ENCODE data around the gene CRIP2. TPM values are rescaled to one million over a fixed set of nuclear protein-coding genes. Genes with fewer than 3 reads are reported as not detected.

Gene CRIP2
- total RNA-seq, 1 experiment from 2014 or later: 181 TPM

DNA sequence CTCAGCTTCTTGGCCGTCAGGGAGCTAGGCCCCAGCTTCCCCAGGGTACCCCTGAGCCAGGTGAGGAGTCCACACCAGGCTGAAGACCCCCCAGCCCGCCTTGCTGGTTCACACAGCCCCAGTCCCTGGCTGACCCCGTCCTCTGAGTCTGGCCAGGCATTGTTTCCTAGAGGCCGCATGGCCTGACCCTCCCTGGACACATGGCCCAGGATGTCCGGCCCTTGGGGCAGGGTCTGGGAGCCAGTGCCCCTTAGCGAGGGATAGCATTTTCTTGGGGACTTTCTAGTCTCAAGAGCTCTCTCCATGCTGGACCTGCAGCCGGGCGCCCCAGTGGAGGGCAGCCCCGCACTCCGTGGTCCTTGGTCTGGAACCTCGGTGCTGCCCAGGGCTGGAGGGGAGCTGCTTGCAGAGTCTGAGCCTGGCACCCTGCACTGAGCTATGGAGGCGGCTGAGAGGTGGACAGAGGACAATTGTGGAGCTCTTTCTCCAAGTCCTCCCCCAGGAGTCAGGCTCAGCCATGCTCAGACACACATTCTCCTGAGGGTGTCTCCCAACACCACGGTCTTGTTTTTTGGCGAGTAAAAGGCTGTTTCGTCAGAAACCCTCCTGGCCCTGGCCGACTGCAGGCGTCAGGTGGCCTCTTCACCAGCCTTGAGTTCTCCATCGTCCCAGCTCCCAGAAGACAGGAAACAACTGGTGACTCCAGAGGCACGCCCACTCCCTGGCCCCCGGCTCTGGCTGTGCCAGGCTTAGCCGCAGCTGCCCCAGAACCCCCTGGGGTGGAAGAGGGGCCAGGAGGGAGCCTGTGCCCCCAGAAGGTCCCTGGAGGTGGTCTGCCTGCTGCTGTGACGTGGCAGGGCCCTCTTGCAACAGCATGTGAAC is 17.6 kb upstream of the CRIP2 start:
- in situ Hi-C loops (cut with HindIII; ENCODE audit: low pct_unique_long_range_greater_than_20kb, low sequenced_read_pairs): no loop called here
- DNase-seq (ENCODE audit: low read depth): no peak

DNA sequence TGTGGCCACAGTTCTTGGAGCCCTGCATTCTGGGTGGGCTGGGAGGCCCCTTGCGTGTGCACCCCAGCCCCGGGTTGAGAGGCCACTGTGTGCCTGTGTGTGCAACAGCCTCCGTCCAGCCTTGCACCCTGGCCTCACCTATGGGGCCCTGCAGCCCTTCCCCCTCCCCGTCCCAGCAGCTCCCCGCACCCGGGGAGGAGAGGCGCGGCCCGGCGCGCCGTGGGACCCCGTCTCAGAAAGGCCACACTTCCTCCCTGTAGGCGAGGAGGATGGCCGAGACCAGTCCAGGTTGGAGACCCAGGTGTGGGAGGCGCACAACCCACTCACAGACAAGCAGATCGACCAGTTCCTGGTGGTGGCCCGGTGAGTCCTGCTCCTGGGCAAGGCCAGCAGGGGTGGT is 16.6 kb upstream of the CRIP2 start:
- in situ Hi-C loops (cut with HindIII; ENCODE audit: low pct_unique_long_range_greater_than_20kb, low sequenced_read_pairs): no loop called here
- DNase-seq (ENCODE audit: low read depth): no peak

DNA sequence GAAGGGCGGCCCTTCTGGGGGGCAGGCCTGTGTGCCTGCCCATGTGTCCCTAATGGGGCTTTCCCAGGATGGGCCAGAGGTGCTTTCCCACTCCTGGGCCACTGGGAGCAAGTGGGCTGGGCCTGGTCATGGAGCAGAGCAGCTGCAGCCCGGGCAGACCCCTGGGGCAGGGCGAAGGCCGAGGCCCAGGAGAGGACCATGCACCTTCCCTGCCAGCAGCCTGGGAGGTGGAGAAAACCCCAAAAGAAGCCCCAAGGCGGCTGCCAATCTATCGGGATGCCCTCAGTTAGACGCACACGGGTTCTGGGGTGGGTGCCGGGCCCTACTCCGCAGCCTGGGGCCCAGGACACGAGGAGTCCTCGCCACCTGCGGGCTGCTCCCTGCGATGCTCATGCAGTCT is 16.1 kb upstream of the CRIP2 start:
- in situ Hi-C loops (cut with HindIII; ENCODE audit: low pct_unique_long_range_greater_than_20kb, low sequenced_read_pairs): no loop called here
- DNase-seq (ENCODE audit: low read depth): no peak

DNA sequence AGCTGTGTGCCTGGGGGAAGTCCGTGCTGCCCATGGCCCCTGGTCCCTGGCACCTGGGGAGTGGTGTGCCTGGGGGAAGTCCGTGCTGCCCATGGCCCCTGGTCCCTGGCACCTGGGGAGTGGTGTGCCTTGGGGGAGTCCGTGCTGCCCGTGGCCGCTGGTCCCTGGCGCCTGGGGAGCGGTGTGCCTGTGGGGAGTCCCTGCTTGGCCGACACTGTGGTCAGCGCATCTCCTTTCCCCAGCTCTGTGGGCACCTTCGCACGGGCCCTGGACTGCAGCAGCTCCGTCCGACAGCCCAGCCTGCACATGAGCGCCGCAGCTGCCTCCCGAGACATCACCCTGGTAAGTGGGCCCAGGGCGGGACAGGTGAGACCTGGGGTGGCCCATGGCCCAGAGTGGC is 14.5 kb upstream of the CRIP2 start:
- DNase-seq (ENCODE audit: low read depth): no peak
- in situ Hi-C loops (cut with HindIII; ENCODE audit: low pct_unique_long_range_greater_than_20kb, low sequenced_read_pairs): no loop called here

DNA sequence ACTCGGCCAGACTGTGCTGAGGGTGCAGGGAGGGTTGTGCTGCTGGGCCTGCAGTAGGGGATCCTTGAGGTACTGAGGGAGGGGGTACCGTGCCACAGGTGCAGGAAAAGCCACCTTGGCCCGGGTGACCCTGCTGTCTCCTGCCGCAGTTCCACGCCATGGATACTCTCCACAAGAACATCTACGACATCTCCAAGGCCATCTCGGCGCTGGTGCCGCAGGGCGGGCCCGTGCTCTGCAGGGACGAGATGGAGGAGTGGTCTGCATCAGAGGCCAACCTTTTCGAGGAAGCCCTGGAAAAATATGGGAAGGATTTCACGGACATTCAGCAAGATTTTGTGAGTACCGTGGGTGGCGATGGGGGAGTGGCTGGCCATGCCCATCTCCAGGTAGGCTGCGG is 14.0 kb upstream of the CRIP2 start:
- in situ Hi-C loops (cut with HindIII; ENCODE audit: low pct_unique_long_range_greater_than_20kb, low sequenced_read_pairs): no loop called here
- no peak for DNase-seq (ENCODE audit: low read depth)

DNA sequence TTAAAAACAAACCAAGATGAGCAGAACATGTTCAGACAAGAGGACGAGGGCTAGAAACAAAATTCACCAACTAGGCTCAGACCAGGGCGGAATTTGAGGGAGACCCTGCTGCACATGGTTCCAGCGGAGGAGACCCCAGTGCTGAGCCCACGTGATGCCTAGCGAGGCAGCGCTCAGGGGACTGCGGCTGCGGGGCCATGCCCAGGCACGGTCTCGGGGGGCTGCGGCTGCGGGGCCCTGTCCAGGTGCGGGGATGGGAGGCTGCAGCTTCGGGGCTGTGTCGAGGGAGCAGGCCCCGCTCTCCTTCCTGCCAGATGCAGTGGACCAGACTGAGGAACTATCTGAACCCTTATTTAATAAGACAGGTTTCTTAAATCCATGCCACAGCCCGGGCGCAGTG is 12.7 kb upstream of the CRIP2 start:
- in situ Hi-C loops (cut with HindIII; ENCODE audit: low pct_unique_long_range_greater_than_20kb, low sequenced_read_pairs): no loop called here

DNA sequence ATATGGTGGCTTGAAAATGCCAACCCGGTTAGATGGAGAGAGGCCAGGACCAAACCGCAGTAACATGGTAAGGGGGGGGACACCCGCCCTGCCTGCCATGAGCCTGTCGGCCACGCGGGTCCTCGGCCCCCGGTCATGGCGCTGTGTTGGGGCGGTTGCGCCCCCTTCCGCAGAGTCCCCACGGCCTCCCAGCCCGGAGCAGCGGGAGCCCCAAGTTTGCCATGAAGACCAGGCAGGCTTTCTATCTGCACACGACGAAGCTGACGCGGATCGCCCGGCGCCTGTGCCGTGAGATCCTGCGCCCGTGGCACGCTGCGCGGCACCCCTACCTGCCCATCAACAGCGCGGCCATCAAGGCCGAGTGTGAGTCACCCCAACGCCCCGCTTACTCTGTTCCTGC is 10.1 kb upstream of the CRIP2 start:
- in situ Hi-C loops (cut with HindIII; ENCODE audit: low pct_unique_long_range_greater_than_20kb, low sequenced_read_pairs): no loop called here
- DNase-seq (ENCODE audit: low read depth): no peak

More for the DNA sequence above, 12.7 kb upstream of the CRIP2 start:
- no peak for DNase-seq (ENCODE audit: low read depth)

DNA sequence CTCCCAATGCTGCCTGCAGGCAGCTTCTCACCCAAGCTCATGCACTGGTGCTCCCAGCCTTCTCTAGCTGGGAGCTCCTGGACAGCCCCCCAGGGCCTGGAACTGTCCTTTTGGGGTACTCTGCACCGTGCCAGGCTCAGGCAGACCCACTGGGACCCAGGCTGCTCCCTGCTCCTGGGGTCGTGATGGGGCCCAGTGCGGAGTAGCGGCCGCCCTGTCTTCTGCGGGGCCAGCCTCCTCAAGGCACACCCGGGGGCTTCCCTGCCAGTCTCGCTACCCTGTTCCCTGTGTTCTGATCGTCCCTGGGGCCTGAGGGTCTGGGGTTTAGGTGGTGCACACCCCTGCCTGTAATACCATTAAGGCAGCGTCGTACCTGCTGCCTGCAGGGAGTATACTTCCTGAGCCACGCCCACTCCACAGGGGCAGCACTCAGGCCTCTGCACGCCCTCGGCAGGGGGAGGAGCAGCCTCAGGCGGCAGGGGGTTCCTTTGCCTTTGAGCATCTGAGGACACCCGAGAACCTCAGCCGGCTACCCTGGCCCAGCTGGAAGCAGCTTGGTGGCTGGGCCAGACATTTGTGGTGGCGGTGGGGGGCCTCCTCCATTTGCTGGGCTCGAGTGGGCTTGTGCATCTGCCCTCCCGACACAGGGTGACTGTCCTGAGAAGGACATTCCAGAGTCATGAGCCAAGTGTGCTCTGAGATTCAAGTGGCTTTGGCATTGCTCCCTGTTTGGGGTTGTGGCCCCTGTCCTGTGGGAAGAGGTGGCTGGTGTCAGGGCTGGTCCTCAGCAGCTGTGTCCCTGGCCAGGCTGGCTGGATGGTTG is 9.2 kb upstream of the CRIP2 start:
- no peak for DNase-seq (ENCODE audit: low read depth)
- in situ Hi-C loops (cut with HindIII; ENCODE audit: low pct_unique_long_range_greater_than_20kb, low sequenced_read_pairs): no loop called here

DNA sequence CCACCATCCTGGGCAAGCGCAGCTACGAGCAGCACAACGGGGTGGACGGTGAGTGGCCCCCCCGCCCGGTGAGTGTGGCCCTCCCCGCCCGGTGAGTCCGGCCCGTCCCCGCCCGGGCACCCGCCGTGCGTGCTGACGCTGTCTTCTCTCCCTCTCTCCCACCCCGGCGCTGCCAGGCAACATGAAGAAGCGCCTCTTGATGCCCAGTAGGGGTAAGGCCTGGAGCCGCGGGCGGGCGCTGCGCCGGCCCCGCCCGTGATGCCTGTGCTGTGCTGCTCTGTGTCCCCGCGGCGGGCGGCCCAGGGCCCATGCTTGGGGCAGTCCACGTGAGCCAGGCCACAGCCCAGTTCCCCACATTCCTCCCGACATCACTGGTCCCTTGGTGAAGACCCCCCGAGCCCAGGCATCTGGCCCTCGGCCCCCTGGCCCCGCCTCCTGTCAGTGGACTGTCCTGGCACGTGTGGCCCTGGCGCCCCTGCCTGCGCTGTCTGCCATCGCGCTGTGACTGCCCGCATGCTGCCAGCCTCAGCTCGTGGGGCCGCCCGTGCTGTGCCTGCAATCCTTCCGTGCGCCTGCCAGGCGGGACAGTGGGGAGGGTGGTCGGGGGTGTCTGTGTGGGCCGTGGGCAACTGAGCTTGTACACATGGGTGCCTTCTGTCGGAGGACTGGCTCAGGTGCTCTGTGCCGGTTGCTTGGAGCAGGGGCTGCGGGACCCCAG is 7.9 kb upstream of the CRIP2 start:
- in situ Hi-C loops (cut with HindIII; ENCODE audit: low pct_unique_long_range_greater_than_20kb, low sequenced_read_pairs): no loop called here
- DNase-seq (ENCODE audit: low read depth): no peak

DNA sequence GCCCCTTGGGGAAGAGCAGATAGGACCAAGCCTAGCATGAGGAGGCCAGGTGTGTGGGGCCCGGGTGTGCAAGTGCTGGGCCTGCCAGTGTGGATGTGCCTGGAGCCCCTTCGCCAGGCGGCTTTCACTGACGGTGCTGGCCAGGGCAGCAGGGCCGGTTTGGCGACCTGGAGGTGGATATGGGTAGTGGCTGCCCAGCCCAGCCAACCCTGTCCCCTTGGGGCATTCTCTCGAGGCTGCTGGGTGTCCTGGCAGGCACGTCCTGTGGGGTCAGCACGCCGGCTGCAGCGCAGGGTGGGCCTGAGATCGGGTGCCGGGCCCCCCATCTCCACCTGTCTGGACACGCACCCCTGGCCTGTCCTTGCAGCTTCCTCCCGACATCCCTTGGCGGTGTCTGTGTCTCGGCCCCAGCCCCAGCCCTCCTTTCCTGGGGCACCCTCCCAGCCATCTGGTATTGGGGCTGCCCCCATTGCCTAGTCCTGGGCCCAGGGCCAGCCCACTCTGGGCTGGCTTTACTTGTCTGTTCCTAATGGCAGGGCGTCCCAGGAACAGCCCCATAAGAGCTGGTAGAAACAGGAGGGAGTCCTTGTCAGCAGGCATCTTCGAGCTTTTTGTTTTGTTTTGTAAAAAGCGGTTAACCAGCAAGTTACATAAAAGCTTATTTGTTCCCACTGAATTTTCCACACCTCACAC is 7.2 kb upstream of the CRIP2 start:
- no peak for DNase-seq (ENCODE audit: low read depth)
- in situ Hi-C loops (cut with HindIII; ENCODE audit: low pct_unique_long_range_greater_than_20kb, low sequenced_read_pairs): no loop called here

DNA sequence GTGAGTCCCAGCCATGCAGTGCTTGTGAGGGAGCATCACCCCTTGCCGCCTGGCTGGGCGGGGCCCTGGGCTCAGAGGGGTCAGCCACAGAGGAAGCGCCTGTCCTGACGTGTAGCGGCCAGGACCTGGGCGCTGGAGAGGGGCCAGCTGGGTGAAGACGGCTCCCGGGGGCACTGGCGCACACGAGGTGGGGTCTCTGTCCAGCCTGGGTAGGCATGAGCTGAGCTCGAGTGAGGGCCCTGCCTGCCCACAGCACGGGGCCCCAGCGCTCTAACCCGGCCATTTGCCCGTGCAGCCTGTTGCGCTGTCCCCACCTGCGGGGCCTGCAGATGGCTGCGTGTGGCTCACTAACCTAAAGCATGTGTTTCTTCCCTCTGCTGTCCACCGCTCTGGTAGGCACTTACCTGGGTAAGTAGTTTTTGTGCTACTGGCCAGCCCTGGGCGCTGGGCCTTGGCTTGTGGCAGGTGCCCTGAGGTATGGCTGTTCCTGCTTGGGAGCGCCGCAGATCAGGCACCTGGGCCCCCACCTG is 6.6 kb upstream of the CRIP2 start:
- DNase-seq (ENCODE audit: low read depth): no peak
- in situ Hi-C loops (cut with HindIII; ENCODE audit: low pct_unique_long_range_greater_than_20kb, low sequenced_read_pairs): no loop called here

DNA sequence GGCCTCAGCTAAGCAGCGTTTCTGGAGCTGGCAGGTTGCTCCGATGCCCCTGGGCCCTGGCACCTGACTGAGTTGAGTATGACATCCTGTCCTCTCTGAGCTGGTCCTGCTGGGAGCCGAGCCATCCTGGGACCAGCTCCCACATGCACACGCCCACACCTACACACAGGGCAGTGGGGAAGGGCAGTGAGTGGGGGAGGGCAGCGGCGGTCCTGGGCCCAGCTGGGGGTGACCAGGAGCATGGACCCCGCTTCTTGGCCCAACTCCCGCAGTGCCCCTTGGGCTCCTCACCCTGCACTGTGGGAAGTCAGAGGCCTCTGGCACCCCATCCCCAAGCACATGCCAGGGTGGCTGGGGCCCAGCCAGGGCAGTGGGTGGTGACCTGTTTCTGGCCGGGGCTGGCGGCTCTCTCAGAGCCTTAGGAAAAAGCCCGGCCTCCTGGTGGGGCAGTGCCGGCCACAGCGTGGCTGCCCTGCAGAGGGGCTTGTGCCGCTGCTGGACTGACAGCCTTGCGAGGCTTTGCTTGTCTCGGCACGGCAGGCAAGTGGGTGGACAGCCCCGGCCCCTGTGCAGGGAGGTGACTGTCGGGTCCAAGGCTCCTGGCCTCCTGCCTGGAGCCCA is 5.9 kb upstream of the CRIP2 start:
- in situ Hi-C loops (cut with HindIII; ENCODE audit: low pct_unique_long_range_greater_than_20kb, low sequenced_read_pairs): no loop called here
- no peak for DNase-seq (ENCODE audit: low read depth)

DNA sequence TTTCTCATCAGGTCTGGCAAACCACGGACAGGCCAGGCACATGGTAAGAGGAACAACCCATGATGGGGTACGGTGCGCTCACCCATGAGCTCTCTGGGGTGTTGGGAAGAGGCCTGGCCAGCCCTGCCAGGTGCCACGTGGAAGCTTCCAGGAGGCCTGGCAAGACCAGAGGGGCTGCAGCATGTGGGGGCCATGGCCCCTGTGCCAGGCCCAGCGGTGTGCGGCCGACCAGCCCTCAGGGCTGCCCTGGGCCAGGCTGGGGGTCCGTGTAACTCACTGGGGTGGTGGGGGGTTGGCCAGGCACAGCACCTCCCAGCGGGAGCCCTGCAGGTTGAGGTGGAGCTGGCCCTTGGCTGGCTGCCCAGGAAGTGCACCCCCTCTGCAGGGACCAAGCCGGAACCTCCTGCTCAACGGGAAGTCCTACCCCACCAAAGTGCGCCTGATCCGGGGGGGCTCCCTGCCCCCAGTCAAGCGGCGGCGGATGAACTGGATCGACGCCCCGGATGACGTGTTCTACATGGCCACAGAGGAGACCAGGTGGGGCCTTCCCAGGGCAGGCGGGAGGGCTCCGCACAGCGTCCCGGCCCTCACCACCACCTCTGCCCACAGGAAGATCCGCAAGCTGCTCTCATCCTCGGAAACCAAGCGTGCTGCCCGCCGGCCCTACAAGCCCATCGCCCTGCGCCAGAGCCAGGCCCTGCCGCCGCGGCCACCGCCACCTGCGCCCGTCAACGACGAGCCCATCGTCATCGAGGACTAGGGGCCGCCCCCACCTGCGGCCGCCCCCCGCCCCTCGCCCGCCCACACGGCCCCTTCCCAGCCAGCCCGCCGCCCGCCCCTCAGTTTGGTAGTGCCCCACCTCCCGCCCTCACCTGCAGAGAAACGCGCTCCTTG is 4.9 kb upstream of the CRIP2 start:
- in situ Hi-C loops (cut with HindIII; ENCODE audit: low pct_unique_long_range_greater_than_20kb, low sequenced_read_pairs): no loop called here

DNA sequence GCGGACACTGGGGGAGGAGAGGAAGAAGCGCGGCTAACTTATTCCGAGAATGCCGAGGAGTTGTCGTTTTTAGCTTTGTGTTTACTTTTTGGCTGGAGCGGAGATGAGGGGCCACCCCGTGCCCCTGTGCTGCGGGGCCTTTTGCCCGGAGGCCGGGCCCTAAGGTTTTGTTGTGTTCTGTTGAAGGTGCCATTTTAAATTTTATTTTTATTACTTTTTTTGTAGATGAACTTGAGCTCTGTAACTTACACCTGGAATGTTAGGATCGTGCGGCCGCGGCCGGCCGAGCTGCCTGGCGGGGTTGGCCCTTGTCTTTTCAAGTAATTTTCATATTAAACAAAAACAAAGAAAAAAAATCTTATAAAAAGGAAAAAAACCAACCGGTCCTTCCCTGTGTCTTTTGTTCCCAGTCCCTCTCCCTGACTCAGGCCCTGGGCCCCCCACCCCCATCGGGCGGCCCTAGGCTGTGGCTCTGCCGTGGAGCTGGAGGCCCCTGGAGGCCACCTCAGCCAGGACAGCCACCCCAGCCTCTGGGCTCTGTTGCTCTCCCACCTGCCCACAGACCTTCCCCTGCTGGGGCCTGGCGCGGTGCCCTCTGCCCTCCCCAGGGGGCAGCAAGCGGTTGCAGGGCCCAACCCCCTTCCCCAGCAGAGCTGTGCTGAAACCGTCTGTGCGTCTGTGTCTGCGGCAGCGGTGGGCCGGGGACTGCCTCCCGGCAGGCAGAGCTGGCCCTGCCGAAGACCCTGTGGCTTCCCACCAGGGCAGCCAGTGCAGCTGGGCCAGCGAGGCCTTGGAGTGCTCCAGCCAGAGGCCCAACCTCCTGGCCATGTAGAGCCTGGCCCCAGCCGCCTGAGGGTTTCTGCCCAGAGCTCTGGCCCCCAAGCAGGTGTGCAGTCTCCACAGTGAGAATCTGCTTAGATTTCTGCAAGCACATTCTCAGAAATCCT is 4.0 kb upstream of the CRIP2 start:
- in situ Hi-C loops (cut with HindIII; ENCODE audit: low pct_unique_long_range_greater_than_20kb, low sequenced_read_pairs): no loop called here
- no peak for DNase-seq (ENCODE audit: low read depth)

More for the DNA sequence above, 4.9 kb upstream of the CRIP2 start:
- no peak for DNase-seq (ENCODE audit: low read depth)

DNA sequence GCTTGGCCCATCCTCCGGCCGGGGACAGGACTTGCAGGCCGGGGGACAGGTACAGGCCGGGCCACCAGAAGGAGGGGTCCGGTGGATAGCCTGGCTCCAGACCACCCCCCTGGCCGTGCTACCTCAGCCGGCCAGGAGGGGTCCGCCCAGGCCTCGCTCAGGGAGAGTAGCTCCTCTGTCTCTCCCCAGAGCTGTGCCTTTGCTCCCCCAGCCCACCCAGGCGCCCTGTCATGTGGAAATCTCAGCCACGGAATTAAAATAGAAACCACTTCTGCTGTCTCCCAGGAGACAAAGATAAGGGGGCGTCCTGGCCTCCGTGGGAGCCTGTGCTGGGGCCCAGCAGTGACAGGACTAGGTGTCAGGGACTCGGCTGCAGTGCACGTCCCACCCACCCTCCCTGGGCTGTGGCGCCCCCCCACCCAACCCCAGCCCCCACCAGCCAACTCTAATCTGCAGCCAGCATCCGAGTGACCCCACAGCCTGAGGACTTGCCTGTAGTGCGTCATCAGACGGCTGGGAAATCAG is 3.3 kb upstream of the CRIP2 start:
- in situ Hi-C loops (cut with HindIII; ENCODE audit: low pct_unique_long_range_greater_than_20kb, low sequenced_read_pairs): no loop called here
- DNase-seq (ENCODE audit: low read depth): no peak

All from Caki2 (cell line).